H1 (cell line): ENCODE data around the gene SERTAD2. TPM values are rescaled to one million over a fixed set of nuclear protein-coding genes. Genes with fewer than 3 reads are reported as not detected.

Experiments
- CTCF ChIA-PET: fragments of 300-600 bp; sonication (Branson Sonifier 250); formaldehyde crosslinking; loops from one replicate; lab custom pipeline; 2021; ENCODE audit not compliant: partially characterized antibody; lab: Charles Lee
- POLR2A ChIA-PET: fragments of 300-600 bp; sonication (Branson Sonifier 250); formaldehyde crosslinking; loops from one replicate; lab custom pipeline; 2021; ENCODE audit warnings: inconsistent platforms; ENCODE audit not compliant: partially characterized antibody; lab: Charles Lee
- DNase-seq, 2 experiments: peaks; one replicate each; pipeline versions ENCODE4 v3.0.0 to v3.0.0-alpha.2; 2010 to 2022; ENCODE audit warnings: low spot score in 2 of 2, low read depth in 1 of 2, mixed read lengths in 1 of 2
- FAIRE-seq: peaks from 2 replicates; lab custom pipeline; 2011; peaks lifted over from hg19 to GRCh38; lab: Jason Lieb, UNC
- H2AFZ ChIP-seq: 2 replicates; pipeline ENCODE4 v1.8.1; 2012; ENCODE audit warnings: low read length, inconsistent platforms
- H2AK5ac ChIP-seq: 2 replicates; pipeline ENCODE4 v1.6.1; 2013; ENCODE audit warnings: low read depth, low read length
- H2BK120ac ChIP-seq: replicated peaks from 2 replicates; pipeline ENCODE3; 2013; ENCODE audit warnings: low read depth, low read length, inconsistent platforms
- H2BK12ac ChIP-seq: 2 replicates; pipeline ENCODE4 v1.6.1; 2013; ENCODE audit warnings: low read depth, low read length
- H2BK15ac ChIP-seq: 2 replicates; pipeline ENCODE4 v1.6.1; 2013; ENCODE audit warnings: low read length
- H2BK20ac ChIP-seq: 2 replicates; pipeline ENCODE4 v1.6.1; 2013; ENCODE audit warnings: low read length
- H2BK5ac ChIP-seq: 2 replicates; pipeline ENCODE4 v1.6.1; 2013; ENCODE audit warnings: low read depth, low read length
- H3K14ac ChIP-seq: 2 replicates; pipeline ENCODE4 v1.6.1; 2013; ENCODE audit warnings: inconsistent platforms; ENCODE audit not compliant: insufficient read length
- H3K18ac ChIP-seq: 2 replicates; pipeline ENCODE4 v1.6.1; 2013; ENCODE audit warnings: low read length; ENCODE audit errors: extremely low read depth
- H3K23ac ChIP-seq: 2 replicates; pipeline ENCODE4 v1.6.1; 2013; ENCODE audit warnings: inconsistent platforms; ENCODE audit not compliant: insufficient read length
- H3K23me2 ChIP-seq: 2 replicates; pipeline ENCODE4 v1.6.1; 2013; ENCODE audit warnings: low read depth, low read length
- H3K27ac ChIP-seq: 2 replicates; pipeline ENCODE4 v1.6.1; 2011; ENCODE audit warnings: low read depth, low read length, inconsistent platforms
- H3K27me3 ChIP-seq, 4 experiments: replicated peaks in 1 of 4; 1 replicate in 1 of 4; 2 replicates in 3 of 4; pipeline versions ENCODE4 v1.6.1 to v1.8.1; 2011 to 2013; ENCODE audit warnings: low read length in 3 of 4, mild to moderate bottlenecking in 3 of 4, inconsistent platforms in 2 of 4, mixed read lengths in 2 of 4, moderate library complexity in 1 of 4; ENCODE audit not compliant: control insufficient read depth in 3 of 4, insufficient read depth in 3 of 4; ENCODE audit errors: extremely low read depth in 1 of 4
- H3K36me3 ChIP-seq, 4 experiments: 2 replicates each; pipeline versions ENCODE4 v1.6.1 to v1.8.1; 2011 to 2013; ENCODE audit warnings: mild to moderate bottlenecking in 4 of 4, low read length in 3 of 4, moderate library complexity in 2 of 4, control low read depth in 1 of 4, inconsistent platforms in 1 of 4; ENCODE audit not compliant: insufficient read depth in 4 of 4, control insufficient read depth in 2 of 4
- H3K4ac ChIP-seq: replicated peaks from 2 replicates; pipeline ENCODE3; 2013; ENCODE audit warnings: low read length, low read depth, mixed read lengths, inconsistent platforms; ENCODE audit not compliant: insufficient read length
- H3K4me1 ChIP-seq, 4 experiments: replicated peaks in 1 of 4; 1 replicate in 1 of 4; 2 replicates in 3 of 4; pipeline versions ENCODE4 v1.6.1 to v1.8.1; 2011 to 2013; ENCODE audit warnings: low read length in 3 of 4, inconsistent platforms in 2 of 4, mixed read lengths in 1 of 4; ENCODE audit not compliant: insufficient read depth in 4 of 4, control insufficient read depth in 3 of 4
- H3K4me2 ChIP-seq, 2 experiments: 2 replicates each; pipeline versions ENCODE4 v1.6.1 to v1.8.1; 2011 to 2013; ENCODE audit warnings: low read depth in 2 of 2, low read length in 2 of 2, control low read depth in 1 of 2, inconsistent platforms in 1 of 2, mild to moderate bottlenecking in 1 of 2; ENCODE audit not compliant: insufficient read depth in 1 of 2
- H3K4me3 ChIP-seq, 4 experiments: fragments of 200-600, 300-600 bp in 1 of 4; sonication (generic), shearing (Covaris generic), sonication (Bioruptor Twin) in 1 of 4; 2 replicates each; pipeline versions ENCODE4 v1.5.1 to v1.8.1; 2011 to 2016; ENCODE audit warnings: low read length in 4 of 4, low read depth in 3 of 4, control low read depth in 2 of 4, inconsistent platforms in 2 of 4, mild to moderate bottlenecking in 2 of 4, mixed read lengths in 1 of 4, moderate library complexity in 1 of 4; ENCODE audit not compliant: insufficient read depth in 2 of 4; ENCODE audit errors: extremely low read depth in 1 of 4
- H3K56ac ChIP-seq: replicated peaks from 2 replicates; pipeline ENCODE3; 2013; ENCODE audit warnings: low read depth, mild to moderate bottlenecking, mixed read lengths, low read length, inconsistent platforms; ENCODE audit not compliant: insufficient read length
- H3K79me1 ChIP-seq: 2 replicates; pipeline ENCODE4 v1.6.1; 2013; ENCODE audit warnings: low read depth, low read length, control low read depth
- H3K79me2 ChIP-seq, 2 experiments: 2 replicates each; pipeline versions ENCODE4 v1.6.1 to v1.8.1; 2012 to 2013; ENCODE audit warnings: low read length in 2 of 2, mild to moderate bottlenecking in 2 of 2, inconsistent platforms in 1 of 2; ENCODE audit not compliant: insufficient read depth in 2 of 2, control insufficient read depth in 1 of 2
- H3K9ac ChIP-seq, 4 experiments: replicated peaks in 1 of 4; 1 replicate in 1 of 4; 2 replicates in 3 of 4; pipeline versions ENCODE4 v1.6.1 to v1.8.1; 2011 to 2013; ENCODE audit warnings: low read depth in 3 of 4, low read length in 3 of 4, control low read depth in 2 of 4, mild to moderate bottlenecking in 2 of 4, moderate library complexity in 2 of 4, inconsistent platforms in 1 of 4; ENCODE audit errors: extremely low read depth in 1 of 4
- H3K9me3 ChIP-seq, 2 experiments: 2 replicates each; pipeline versions ENCODE4 v1.6.1 to v1.8.1; 2012 to 2013; ENCODE audit warnings: mild to moderate bottlenecking in 2 of 2, moderate library complexity in 2 of 2, control low read depth in 1 of 2, inconsistent platforms in 1 of 2, low read depth in 1 of 2, low read length in 1 of 2, mixed read lengths in 1 of 2; ENCODE audit not compliant: insufficient read depth in 2 of 2
- H4K20me1 ChIP-seq, 2 experiments: replicated peaks in 1 of 2; 2 replicates each; pipeline versions ENCODE3 to v1.8.1; 2011 to 2013; ENCODE audit warnings: inconsistent platforms in 2 of 2, low read length in 2 of 2, mild to moderate bottlenecking in 1 of 2; ENCODE audit not compliant: insufficient read depth in 2 of 2, control insufficient read depth in 1 of 2
- H4K5ac ChIP-seq: 2 replicates; pipeline ENCODE4 v1.6.1; 2013; ENCODE audit warnings: low read length, low read depth, mixed read lengths, inconsistent platforms; ENCODE audit not compliant: insufficient read length
- H4K8ac ChIP-seq: 2 replicates; pipeline ENCODE4 v1.8.0; 2013; ENCODE audit warnings: mild to moderate bottlenecking, moderate library complexity, low read length, inconsistent platforms; ENCODE audit not compliant: insufficient read depth; ENCODE audit errors: extremely low read depth
- H4K91ac ChIP-seq: replicated peaks from 2 replicates; pipeline ENCODE3; 2013; ENCODE audit warnings: low read length, mixed read lengths, inconsistent platforms; ENCODE audit not compliant: insufficient read length
- CBX8 ChIP-seq: fragments of 300-800, 300-1000 bp; sonication (generic); IDR thresholded peaks from 2 replicates; pipeline ENCODE4 v1.7.1; 2016; ENCODE audit warnings: low read depth, low read length, borderline replicate concordance
- CHD2 ChIP-seq: IDR thresholded peaks from 2 replicates; pipeline ENCODE4 v1.6.1; 2012; ENCODE audit warnings: low read length, improper control_type of control experiment
- CREB1 ChIP-seq: IDR thresholded peaks from 2 replicates; pipeline ENCODE4 v1.6.1; 2012; ENCODE audit warnings: inconsistent platforms
- EGR1 ChIP-seq: IDR thresholded peaks from 2 replicates; pipeline ENCODE4 v1.6.1; 2011; ENCODE audit warnings: low read depth, low read length, borderline replicate concordance
- GABPA ChIP-seq: IDR thresholded peaks from 2 replicates; pipeline ENCODE4 v1.6.1; 2011; ENCODE audit warnings: mild to moderate bottlenecking, low read length, moderate library complexity, borderline replicate concordance; ENCODE audit not compliant: insufficient read depth
- GTF2F1 ChIP-seq: IDR thresholded peaks from 2 replicates; pipeline ENCODE4 v1.6.1; 2012; ENCODE audit warnings: low read depth, low read length, improper control_type of control experiment, borderline replicate concordance
- MAFK ChIP-seq: IDR thresholded peaks from 2 replicates; pipeline ENCODE4 v1.6.1; 2012; ENCODE audit warnings: low read depth, mild to moderate bottlenecking, improper control_type of control experiment, low read length
- POLR2A ChIP-seq, 2 experiments: IDR thresholded peaks; 1 replicate in 1 of 2; 2 replicates in 1 of 2; pipeline ENCODE4 v1.6.1; 2011; ENCODE audit warnings: low read depth in 2 of 2, low read length in 2 of 2, mild to moderate bottlenecking in 2 of 2; ENCODE audit errors: control extremely low read depth in 1 of 2
- RBBP5 ChIP-seq: IDR thresholded peaks from 2 replicates; pipeline ENCODE4 v1.7.1; 2012; ENCODE audit warnings: low read depth, mild to moderate bottlenecking, inconsistent platforms, low read length, moderate library complexity, borderline replicate concordance
- SIX5 ChIP-seq: IDR thresholded peaks from 2 replicates; pipeline ENCODE4 v1.6.1; 2011; ENCODE audit warnings: mild to moderate bottlenecking, low read depth, low read length
- SRF ChIP-seq: IDR thresholded peaks from 2 replicates; pipeline ENCODE4 v1.6.1; 2011; ENCODE audit warnings: mild to moderate bottlenecking, low read depth, low read length, moderate library complexity
- TAF7 ChIP-seq: optimal IDR thresholded peaks from 2 replicates; pipeline ENCODE3; 2011; ENCODE audit warnings: low read depth, mild to moderate bottlenecking, inconsistent platforms, low read length, moderate library complexity, borderline replicate concordance
- WGBS, 2 experiments: shearing (Covaris generic) in 1 of 2; methylation state at CpG; one replicate each; pipeline versions ENCODE4 v1.1.6 to v1.1.7; 2013 to 2015; ENCODE audit warnings: low lambda C conversion rate in 2 of 2, mixed read lengths in 2 of 2, inconsistent platforms in 1 of 2, low coverage in 1 of 2, missing lambda C conversion rate in 1 of 2; ENCODE audit not compliant: insufficient replicate concordance in 2 of 2, insufficient coverage in 1 of 2, insufficient read length in 1 of 2; ENCODE audit errors: extremely low coverage in 1 of 2, missing lambda C conversion rate in 1 of 2; 5-methylcytosine and 5-hydroxymethylcytosine counted together
- polyA plus RNA-seq, 7 experiments: library from polyadenylated mRNA; depleted of rRNA in 3 of 7; stranded (reverse) in 5 of 7; unstranded in 2 of 7; fragments of >200 nt in 5 of 7; fragments of 200-250 nt in 2 of 7; gene quantifications; 1 replicate in 5 of 7; 2 replicates in 1 of 7; 4 replicates in 1 of 7; pipeline versions ENCODE4 v1.2.1 to v1.2.3, GENCODE V29; 2011 to 2013; ENCODE audit warnings: missing spikeins in 2 of 7, mixed read lengths in 2 of 7
- total RNA-seq: library from RNA; stranded (reverse); fragmentation: NEBNext Ultra II Directional; extraction: Animal tissue kit (Norgen Biotek cat#: 25700); gene quantifications from 2 replicates; pipeline ENCODE4 v1.2.1, GENCODE V29; 2021

Gene SERTAD2
- total and polyA plus RNA-seq, 2 of the 8 experiments (the other 6 are each of a cell fraction or from before 2014, with no cell fraction given), result 2.9 to 4.5 TPM

DNA sequence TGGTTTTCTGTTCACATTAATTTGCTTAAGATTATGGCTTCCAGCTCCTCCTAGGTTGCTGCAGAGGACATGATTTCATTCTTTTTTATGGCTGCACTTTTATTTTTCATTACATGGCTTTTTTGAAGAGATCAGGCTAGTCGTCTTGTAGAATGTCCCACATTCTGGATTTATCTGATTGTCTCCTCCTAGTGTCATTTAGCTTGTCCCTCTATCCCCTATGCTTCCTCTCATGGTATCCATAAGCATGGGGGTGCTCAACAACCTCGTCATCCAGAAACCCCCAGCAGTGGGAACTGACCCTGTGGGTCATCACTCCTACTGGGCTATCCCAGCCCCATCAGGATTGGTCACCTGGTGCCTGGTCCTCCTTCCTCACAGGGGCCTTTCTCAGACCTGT is 49.6 kb downstream of the SERTAD2 start:
- Histone ChIP-seq H3K23me2 (peaks cover 3% of the 10 kb centered on the region; the same call in 1 of the 2 replicates), H4K8ac (no peak overlapping the region), H2AK5ac (no peak overlapping the region), H2BK20ac (no peak overlapping the region), H3K18ac (no peak overlapping the region)
- no peak for FAIRE-seq
- TF ChIP-seq MAFK (no peak), CBX8 (no peak), CHD2 (no peak), CREB1 (no peak), POLR2A (IDR thresholded peaks at IDR 0.05; ENCODE audit: control extremely low read depth in 1 of 2, low read depth in 2 of 2, low read length in 2 of 2) (no peak), GTF2F1 (no peak), EGR1 (no peak), RBBP5 (no peak), GABPA (no peak), SIX5 (no peak), SRF (no peak), TAF7 (no peak)
- TF ChIP-seq, all 59 proteins: peak for 0
- Histone ChIP-seq H3K56ac (no peak overlapping the region), H3K27me3 (peaks cover 0 to 8% (median 8%) of the 10 kb centered on the region in 4 experiments; a peak in 6 of 7 replicates), H4K20me1 (no peaks in the 10 kb centered on the region), H2BK5ac (no peak overlapping the region), H3K9ac (no peak overlapping the region), H3K14ac (no peak overlapping the region), H3K4me2 (no peak overlapping the region), H4K91ac (no peak overlapping the region), H3K4me1 (peaks cover 0 to 9% (median under 1%) of the 10 kb centered on the region in 4 experiments; a peak in 4 of 7 replicates), H3K4ac (no peak overlapping the region), H2BK15ac (no peak overlapping the region), H2AFZ (no peak overlapping the region), H2BK12ac (no peak overlapping the region), H3K9me3 (0 out of 4 replicates have a peak, but pooled peaks cover 0 to 2% of the 10 kb centered on the region in 2 experiments), H3K36me3 (no peaks in the 10 kb centered on the region), H3K23ac (no peak overlapping the region), H2BK120ac (no peak overlapping the region), H3K27ac (no peak overlapping the region), H4K5ac (no peak overlapping the region), H3K79me2 (no peaks in the 10 kb centered on the region), H3K4me3 (no peak overlapping the region), H3K79me1 (no peaks in the 10 kb centered on the region)
- 86% methylated on average over 2 of the region's 2 CpGs; no CpG with 5 or more reads in 1 of the 2 experiments for WGBS, 2 experiments
- CTCF ChIA-PET, result interaction anchor here (1.2 kb wide), 1 partner anchor 18 kb away, joined by 3 read pairs; no protein-coding TSS in a partner anchor
- no peak for DNase-seq
- POLR2A ChIA-PET, result no interaction called here
